ENCODE results near the gene MUC13. TPM values are rescaled to one million over a fixed set of nuclear protein-coding genes. Genes with fewer than 3 reads are reported as not detected.

MUC13 gene
- total RNA-seq, 1 experiment from 2014 or later, result 0.13 TPM

DNA sequence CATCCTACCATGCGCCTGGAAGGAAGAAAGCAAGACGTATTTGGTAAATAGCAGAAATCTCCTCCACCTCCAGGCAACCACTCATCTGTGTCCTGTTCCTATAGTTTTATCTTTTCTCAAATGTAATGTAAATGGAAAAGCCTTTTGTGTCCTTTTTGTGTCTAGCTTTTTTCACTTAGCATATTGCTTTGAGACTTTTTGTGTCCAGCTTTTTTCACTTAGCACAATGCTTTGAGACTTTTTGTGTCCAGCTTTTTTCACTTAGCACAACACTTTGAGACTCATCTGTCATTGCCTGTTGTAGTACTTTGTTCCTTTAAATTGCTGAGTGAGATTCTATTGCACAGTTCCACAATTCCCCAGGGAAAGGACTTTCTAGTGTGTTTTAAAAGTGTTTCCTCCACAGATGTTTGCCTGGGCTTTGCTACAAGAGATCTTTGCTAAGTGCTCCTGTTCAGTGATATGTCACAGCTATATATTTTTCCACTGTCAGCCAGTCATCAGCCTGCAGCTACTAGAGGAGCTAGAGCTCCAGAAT lies 27.9 kb upstream of the MUC13 start:
- no TSS peak for BruUV-seq (replicated peaks)
- Histone ChIP-seq H3K27me3 (ENCODE audit: control insufficient read depth, insufficient read depth, low read length) (no peaks in the 10 kb centered on the region), H3K4me3 (ENCODE audit: low read depth in 2 of 2, low read length in 2 of 2) (no peak overlapping the region), H3K9me3 (ENCODE audit: control insufficient read depth, insufficient read depth, low read depth, low read length) (no peaks in the 10 kb centered on the region), H3K27ac (ENCODE audit: low read length) (no peak overlapping the region), H3K4me1 (ENCODE audit: control insufficient read depth, insufficient read depth, low read length) (peaks cover 11% of the 10 kb centered on the region), H3K36me3 (ENCODE audit: control insufficient read depth, insufficient read depth, low read length) (no peaks in the 10 kb centered on the region)
- in situ Hi-C loops (cut with HindIII; ENCODE audit: low pct_unique_long_range_greater_than_20kb, low sequenced_read_pairs), result no loop called here
- DNase-seq (ENCODE audit: low read depth, low spot score) (no peak), ATAC-seq (no peak)
- POLR2A ChIA-PET, result no interaction called here
- intact Hi-C loops (cut with micrococcal nuclease; ENCODE audit: unreplicated experiment), result no loop called here
- TF ChIP-seq, protein P1, sequence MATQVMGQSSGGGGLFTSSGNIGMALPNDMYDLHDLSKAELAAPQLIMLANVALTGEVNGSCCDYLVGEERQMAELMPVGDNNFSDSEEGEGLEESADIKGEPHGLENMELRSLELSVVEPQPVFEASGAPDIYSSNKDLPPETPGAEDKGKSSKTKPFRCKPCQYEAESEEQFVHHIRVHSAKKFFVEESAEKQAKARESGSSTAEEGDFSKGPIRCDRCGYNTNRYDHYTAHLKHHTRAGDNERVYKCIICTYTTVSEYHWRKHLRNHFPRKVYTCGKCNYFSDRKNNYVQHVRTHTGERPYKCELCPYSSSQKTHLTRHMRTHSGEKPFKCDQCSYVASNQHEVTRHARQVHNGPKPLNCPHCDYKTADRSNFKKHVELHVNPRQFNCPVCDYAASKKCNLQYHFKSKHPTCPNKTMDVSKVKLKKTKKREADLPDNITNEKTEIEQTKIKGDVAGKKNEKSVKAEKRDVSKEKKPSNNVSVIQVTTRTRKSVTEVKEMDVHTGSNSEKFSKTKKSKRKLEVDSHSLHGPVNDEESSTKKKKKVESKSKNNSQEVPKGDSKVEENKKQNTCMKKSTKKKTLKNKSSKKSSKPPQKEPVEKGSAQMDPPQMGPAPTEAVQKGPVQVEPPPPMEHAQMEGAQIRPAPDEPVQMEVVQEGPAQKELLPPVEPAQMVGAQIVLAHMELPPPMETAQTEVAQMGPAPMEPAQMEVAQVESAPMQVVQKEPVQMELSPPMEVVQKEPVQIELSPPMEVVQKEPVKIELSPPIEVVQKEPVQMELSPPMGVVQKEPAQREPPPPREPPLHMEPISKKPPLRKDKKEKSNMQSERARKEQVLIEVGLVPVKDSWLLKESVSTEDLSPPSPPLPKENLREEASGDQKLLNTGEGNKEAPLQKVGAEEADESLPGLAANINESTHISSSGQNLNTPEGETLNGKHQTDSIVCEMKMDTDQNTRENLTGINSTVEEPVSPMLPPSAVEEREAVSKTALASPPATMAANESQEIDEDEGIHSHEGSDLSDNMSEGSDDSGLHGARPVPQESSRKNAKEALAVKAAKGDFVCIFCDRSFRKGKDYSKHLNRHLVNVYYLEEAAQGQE (IDR thresholded peaks at IDR 0.05; ENCODE audit: insufficient read depth in 1 of 2, low read depth in 2 of 2, low read length in 1 of 2), result no peak
- CTCF ChIA-PET, result no interaction called here

DNA sequence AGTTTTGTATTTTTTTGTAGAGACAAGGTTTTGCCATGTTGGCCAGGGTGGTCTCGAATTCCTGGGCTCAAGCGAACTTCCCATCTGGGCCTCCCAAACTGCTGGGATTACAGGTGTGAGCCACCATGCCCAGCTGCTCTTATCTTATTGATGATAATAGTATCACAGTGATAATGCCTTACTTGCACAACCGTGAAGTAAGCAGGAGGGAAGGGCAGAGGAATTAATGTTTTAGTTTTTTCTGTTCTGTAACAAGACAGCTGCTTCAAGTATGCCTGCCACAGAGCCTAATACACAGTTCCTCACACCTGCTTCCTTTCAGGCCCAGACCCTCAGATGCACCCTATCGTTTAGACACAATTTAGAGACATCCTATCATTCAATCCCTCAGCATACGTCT lies 26.1 kb upstream of the MUC13 start:
- BruUV-seq (replicated peaks), result no TSS peak
- Histone ChIP-seq H3K27ac (ENCODE audit: low read length) (no peak overlapping the region), H3K27me3 (ENCODE audit: control insufficient read depth, insufficient read depth, low read length) (no peaks in the 10 kb centered on the region), H3K9me3 (ENCODE audit: control insufficient read depth, insufficient read depth, low read depth, low read length) (no peaks in the 10 kb centered on the region), H3K4me1 (ENCODE audit: control insufficient read depth, insufficient read depth, low read length) (peaks cover 11% of the 10 kb centered on the region), H3K36me3 (ENCODE audit: control insufficient read depth, insufficient read depth, low read length) (no peaks in the 10 kb centered on the region), H3K4me3 (ENCODE audit: low read depth in 2 of 2, low read length in 2 of 2) (no peak overlapping the region)
- DNase-seq (ENCODE audit: low read depth, low spot score), result no peak
- TF ChIP-seq POLR2AphosphoS5 (IDR thresholded peaks at IDR 0.05; ENCODE audit: low read depth, low read length) (no peak), SIN3A (IDR thresholded peaks at IDR 0.05; ENCODE audit: borderline replicate concordance, insufficient read depth, low read depth, low read length) (no peak), TCF7L2 (IDR thresholded peaks at IDR 0.05; ENCODE audit: low read depth, low read length) (no peak)
- TF ChIP-seq, protein P1 (IDR thresholded peaks at IDR 0.05; ENCODE audit: insufficient read depth in 1 of 2, low read depth in 2 of 2, low read length in 1 of 2), result no peak
- TF ChIP-seq, protein P2, sequence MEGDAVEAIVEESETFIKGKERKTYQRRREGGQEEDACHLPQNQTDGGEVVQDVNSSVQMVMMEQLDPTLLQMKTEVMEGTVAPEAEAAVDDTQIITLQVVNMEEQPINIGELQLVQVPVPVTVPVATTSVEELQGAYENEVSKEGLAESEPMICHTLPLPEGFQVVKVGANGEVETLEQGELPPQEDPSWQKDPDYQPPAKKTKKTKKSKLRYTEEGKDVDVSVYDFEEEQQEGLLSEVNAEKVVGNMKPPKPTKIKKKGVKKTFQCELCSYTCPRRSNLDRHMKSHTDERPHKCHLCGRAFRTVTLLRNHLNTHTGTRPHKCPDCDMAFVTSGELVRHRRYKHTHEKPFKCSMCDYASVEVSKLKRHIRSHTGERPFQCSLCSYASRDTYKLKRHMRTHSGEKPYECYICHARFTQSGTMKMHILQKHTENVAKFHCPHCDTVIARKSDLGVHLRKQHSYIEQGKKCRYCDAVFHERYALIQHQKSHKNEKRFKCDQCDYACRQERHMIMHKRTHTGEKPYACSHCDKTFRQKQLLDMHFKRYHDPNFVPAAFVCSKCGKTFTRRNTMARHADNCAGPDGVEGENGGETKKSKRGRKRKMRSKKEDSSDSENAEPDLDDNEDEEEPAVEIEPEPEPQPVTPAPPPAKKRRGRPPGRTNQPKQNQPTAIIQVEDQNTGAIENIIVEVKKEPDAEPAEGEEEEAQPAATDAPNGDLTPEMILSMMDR (IDR thresholded peaks at IDR 0.05), result no peak
- in situ Hi-C loops (cut with HindIII; ENCODE audit: low pct_unique_long_range_greater_than_20kb, low sequenced_read_pairs), result no loop called here
- intact Hi-C loops (cut with micrococcal nuclease; ENCODE audit: unreplicated experiment), result no loop called here
- ChIA-PET POLR2A (no interaction called here), CTCF (no interaction called here)
- no peak for ATAC-seq

All from Panc1 (cell line).